GM12892 (cell line): ENCODE results near the gene KRTAP3-2.

Source experiments
- DNase-seq: peaks from one replicate; pipeline ENCODE4 v3.0.0; 2011; ENCODE audit not compliant: insufficient read length
- FAIRE-seq: peaks from 2 replicates; lab custom pipeline; 2011; peaks lifted over from hg19 to GRCh38; lab: Jason Lieb, UNC
- POLR2A ChIP-seq: IDR thresholded peaks from 2 replicates; pipeline ENCODE4 v1.6.1; 2011; ENCODE audit warnings: low read depth, low read length, control low read depth
- POLR2AphosphoS5 ChIP-seq: IDR thresholded peaks from 2 replicates; pipeline ENCODE4 v1.6.1; 2011; ENCODE audit warnings: low read depth, low read length, control low read depth
- TAF1 ChIP-seq: IDR thresholded peaks from 2 replicates; pipeline ENCODE4 v1.6.1; 2011; ENCODE audit warnings: low read depth, mild to moderate bottlenecking, control low read depth, low read length, borderline replicate concordance

Gene KRTAP3-2

GRCh38 chr17:40958086-40958953 is 41.4 kb downstream of the KRTAP3-2 start:
- FAIRE-seq (no peak), DNase-seq (no peak)
- TF ChIP-seq TAF1 (no peak), POLR2A (no peak), POLR2AphosphoS5 (no peak)

DNA sequence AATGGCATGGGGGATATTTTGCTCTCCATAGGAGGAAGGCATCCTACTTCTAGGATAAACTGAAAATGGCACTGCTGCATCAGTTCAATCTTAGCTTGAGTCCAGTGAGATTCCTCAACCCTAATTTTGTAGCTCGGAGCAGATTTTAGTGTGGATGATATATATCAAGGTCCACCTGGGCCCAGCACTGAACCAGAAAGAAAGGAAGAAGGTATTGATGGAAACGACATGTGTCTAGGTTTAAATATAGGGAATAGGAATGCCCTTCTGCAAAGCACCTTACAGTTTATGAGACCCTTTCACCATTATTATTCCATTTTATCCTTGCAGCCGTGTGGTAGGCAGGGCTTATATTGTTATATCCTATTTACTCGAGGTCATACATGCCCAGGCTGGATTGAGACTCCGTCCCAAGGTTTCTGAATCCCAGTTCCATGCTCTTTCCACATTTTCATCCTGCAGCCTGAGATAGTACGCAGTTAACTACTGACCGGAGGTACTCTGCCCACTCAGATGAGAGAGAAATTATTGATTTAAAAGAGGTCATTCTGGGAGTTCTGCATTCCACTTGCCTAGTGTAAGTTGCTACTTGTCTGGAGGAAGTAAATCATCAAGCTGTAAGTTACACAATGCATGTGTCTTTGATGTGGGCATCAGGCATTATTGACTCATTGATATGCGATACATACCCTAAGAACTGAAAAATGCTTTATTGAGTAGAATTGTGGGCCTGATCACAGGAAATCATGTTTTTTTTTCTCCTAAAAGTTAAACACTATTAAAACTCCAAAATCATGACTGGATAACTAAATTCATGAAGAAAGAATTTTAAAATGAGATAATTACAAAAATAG is 43.1 kb downstream of the KRTAP3-2 start:
- TF ChIP-seq POLR2AphosphoS5, result no peak
- TF ChIP-seq TAF1, result no peak
- no peak for TF ChIP-seq POLR2A
- FAIRE-seq (no peak), DNase-seq (no peak)

DNA sequence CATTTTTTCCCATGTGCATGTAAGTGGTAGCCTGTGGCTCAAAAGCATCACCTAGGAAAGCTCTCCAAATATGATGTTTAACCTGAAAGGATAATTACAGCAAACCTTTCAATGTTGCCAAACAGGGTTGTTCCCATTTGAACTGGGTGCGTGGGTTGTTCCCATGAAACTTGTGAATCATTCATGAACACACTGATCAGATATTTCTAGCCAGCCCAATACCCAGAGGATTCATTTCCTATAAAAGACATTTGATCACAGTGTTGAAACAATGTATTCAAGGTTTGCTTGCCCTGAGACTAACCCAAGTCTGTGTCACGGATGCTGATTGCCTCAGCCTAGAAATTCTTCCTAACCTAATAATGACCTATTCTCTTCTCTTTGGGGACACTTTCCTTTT is 45.8 kb downstream of the KRTAP3-2 start:
- FAIRE-seq (no peak), DNase-seq (no peak)
- no peak for TF ChIP-seq POLR2A
- TF ChIP-seq POLR2AphosphoS5, result no peak
- no peak for TF ChIP-seq TAF1

GRCh38 chr17:40952661-40953060 is 47.0 kb downstream of the KRTAP3-2 start:
- FAIRE-seq, result no peak

DNA sequence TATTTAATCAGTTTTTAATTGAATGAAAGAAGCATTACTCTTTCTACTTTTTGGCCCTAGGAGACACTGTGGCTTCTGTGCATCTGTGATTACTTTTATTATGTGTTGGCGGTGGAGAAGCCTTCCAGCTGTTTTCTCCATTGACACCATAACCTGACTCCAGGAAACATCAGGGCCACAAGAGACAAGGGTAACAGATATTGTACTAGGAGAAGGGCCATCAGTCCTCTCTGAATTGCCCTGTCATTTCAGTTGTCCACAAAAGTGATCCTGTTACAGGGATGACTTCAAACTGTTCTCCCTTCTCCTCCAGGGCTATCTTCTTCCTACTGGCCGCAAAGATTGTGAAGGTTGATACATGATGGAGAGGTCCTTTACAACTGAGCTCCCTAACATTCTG is 47.6 kb downstream of the KRTAP3-2 start:
- FAIRE-seq (no peak), DNase-seq (no peak)
- TF ChIP-seq TAF1 (no peak), POLR2A (no peak), POLR2AphosphoS5 (no peak)

More at GRCh38 chr17:40952661-40953060, 47.0 kb downstream of the KRTAP3-2 start:
- no peak for DNase-seq
- TF ChIP-seq TAF1, result no peak
- no peak for TF ChIP-seq POLR2AphosphoS5
- TF ChIP-seq POLR2A, result no peak

DNA sequence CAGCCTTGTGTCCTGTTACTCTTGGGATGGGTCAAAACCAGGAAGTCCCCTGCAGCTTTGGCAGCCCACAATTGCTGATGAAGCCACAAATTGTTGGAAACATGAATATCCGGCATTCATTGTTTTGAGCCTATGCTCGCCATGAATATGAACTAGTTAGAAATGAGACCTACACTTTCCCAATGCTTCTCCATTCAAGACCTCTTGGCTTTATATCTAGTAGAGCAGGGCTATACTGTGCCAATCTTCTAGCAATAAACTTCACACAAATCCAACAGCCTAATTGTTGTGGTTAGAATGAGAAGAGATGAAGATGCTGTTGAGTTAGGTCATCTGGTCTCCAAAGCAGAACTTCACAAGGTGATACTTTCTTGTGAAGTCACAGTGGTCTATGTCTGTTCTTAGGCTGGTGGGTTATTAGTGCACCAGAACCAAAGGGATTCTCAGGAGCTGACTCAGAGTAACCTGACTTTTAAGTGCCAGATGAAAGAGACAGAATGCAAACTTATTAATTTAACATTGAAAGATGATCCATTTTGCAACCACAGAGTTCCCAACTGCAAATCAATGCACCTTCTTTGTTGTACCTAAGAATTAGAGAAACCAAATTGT is 48.6 kb downstream of the KRTAP3-2 start:
- DNase-seq (no peak), FAIRE-seq (no peak)
- TF ChIP-seq POLR2A, result no peak
- TF ChIP-seq TAF1, result no peak
- TF ChIP-seq POLR2AphosphoS5, result no peak

DNA sequence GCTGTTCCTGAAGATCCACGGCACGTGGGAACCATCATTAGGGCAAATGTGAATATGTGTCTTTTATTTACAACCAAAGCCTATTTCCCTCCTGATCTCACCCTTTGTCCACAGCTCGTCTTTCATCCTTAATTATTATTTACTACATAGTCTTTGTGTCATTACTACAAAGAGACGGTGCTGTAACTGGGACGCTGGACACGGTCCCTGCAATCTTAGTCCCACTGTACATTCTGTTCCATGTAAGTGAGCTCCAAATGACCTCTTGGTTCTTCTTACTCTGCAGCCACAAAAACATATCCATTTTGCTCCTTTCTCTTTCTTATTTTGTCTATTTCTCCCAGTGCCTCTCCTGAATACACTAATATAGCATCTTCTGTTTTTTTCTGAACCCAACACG is 49.5 kb downstream of the KRTAP3-2 start:
- TF ChIP-seq TAF1 (no peak), POLR2AphosphoS5 (no peak), POLR2A (no peak)
- DNase-seq (no peak), FAIRE-seq (no peak)

GRCh38 chr17:40949418-40949817 is 50.3 kb downstream of the KRTAP3-2 start:
- DNase-seq (no peak), FAIRE-seq (no peak)
- TF ChIP-seq TAF1, result no peak
- TF ChIP-seq POLR2A, result no peak
- TF ChIP-seq POLR2AphosphoS5, result no peak
